B cell (primary cell): ENCODE measurements around the gene PGM2. TPM values are rescaled to one million over a fixed set of nuclear protein-coding genes. Genes with fewer than 3 reads are reported as not detected.

Experiments used
- ATAC-seq: fragments of 200-7000 bp; cut with Tn5 transposase; one replicate; pipeline ENCODE4 v1.10.0; 2021; ENCODE audit warnings: low read depth, mild to moderate bottlenecking, moderate number of reproducible peaks, moderate library complexity
- CTCF ChIA-PET: fragments of 350-600 bp; sonication (Branson Sonifier 250); formaldehyde crosslinking; loops from one replicate; lab custom pipeline; 2021; ENCODE audit warnings: antibody characterized with exemption, inconsistent platforms; lab: Charles Lee
- POLR2A ChIA-PET: fragments of 350-600 bp; sonication (Branson Sonifier 250); formaldehyde crosslinking; loops from one replicate; lab custom pipeline; 2021; ENCODE audit warnings: antibody characterized with exemption; lab: Charles Lee
- DNase-seq: peaks from one replicate; pipeline ENCODE4 v3.0.0; 2013
- H2AFZ ChIP-seq: 2 replicates; pipeline ENCODE4 v1.6.1; 2012; ENCODE audit warnings: mild to moderate bottlenecking, low read depth, low read length; ENCODE audit not compliant: insufficient read depth, poor library complexity, severe bottlenecking
- H3K27ac ChIP-seq, 2 donors: 1 replicate in 1 of 2; 2 replicates in 1 of 2; pipeline ENCODE4 v1.5.1; 2012 to 2013; ENCODE audit warnings: low read length in 2 of 2, mild to moderate bottlenecking in 2 of 2, moderate library complexity in 1 of 2
- H3K27me3 ChIP-seq, 4 experiments: fragments of 200-600 bp in 1 of 4; sonication (generic) in 1 of 4; replicated peaks in 1 of 4; 1 replicate in 2 of 4; 2 replicates in 2 of 4; pipeline versions ENCODE4 v1.6.1 to v1.7.0; 2013 to 2016; ENCODE audit warnings: low read length in 3 of 4, mild to moderate bottlenecking in 2 of 4, mixed read lengths in 1 of 4, moderate library complexity in 1 of 4; ENCODE audit not compliant: insufficient read depth in 4 of 4, control insufficient read depth in 3 of 4; ENCODE audit errors: control extremely low read depth in 1 of 4
- H3K36me3 ChIP-seq, 2 experiments: replicated peaks in 1 of 2; 1 replicate in 1 of 2; 2 replicates in 1 of 2; pipeline versions ENCODE4 v1.6.1 to v1.7.1; 2013; ENCODE audit warnings: low read length in 1 of 2; ENCODE audit not compliant: insufficient read depth in 2 of 2, control insufficient read depth in 1 of 2; ENCODE audit errors: control extremely low read depth in 1 of 2, extremely low read depth in 1 of 2
- H3K4me1 ChIP-seq, 2 donors: fragments of 200-600 bp in 1 of 2; sonication (generic) in 1 of 2; 1 replicate in 1 of 2; 2 replicates in 1 of 2; pipeline versions ENCODE4 v1.5.1 to v1.6.1; 2013 to 2017; ENCODE audit warnings: low read length in 2 of 2; ENCODE audit not compliant: control insufficient read depth in 2 of 2, insufficient read depth in 2 of 2
- H3K4me2 ChIP-seq: replicated peaks from 2 replicates; pipeline ENCODE3; 2012; ENCODE audit warnings: mild to moderate bottlenecking, low read depth, low read length; ENCODE audit not compliant: poor library complexity, severe bottlenecking
- H3K4me3 ChIP-seq, 5 experiments: fragments of 200-600 bp in 1 of 5; sonication (generic) in 1 of 5; 1 replicate in 3 of 5; 2 replicates in 2 of 5; pipeline versions ENCODE4 v1.5.1 to v1.7.0; 2011 to 2016; ENCODE audit warnings: low read length in 4 of 5, mild to moderate bottlenecking in 4 of 5, low read depth in 2 of 5, control low read depth in 1 of 5, moderate library complexity in 1 of 5; ENCODE audit not compliant: insufficient read depth in 1 of 5; ENCODE audit errors: control extremely low read depth in 1 of 5, extremely low read depth in 1 of 5
- H3K79me2 ChIP-seq: fragments of 200-600 bp; sonication (generic); one replicate; pipeline ENCODE4 v1.6.0; 2016; ENCODE audit warnings: low read length; ENCODE audit not compliant: control insufficient read depth, insufficient read depth
- H3K9ac ChIP-seq: fragments of 200-600 bp; sonication (generic); 2 replicates; pipeline ENCODE4 v1.6.1; 2017; ENCODE audit warnings: mild to moderate bottlenecking, low read length, moderate library complexity
- H3K9me3 ChIP-seq, 3 donors: one replicate each; pipeline versions ENCODE4 v1.6.1 to v1.7.1; 2013; ENCODE audit warnings: low read length in 2 of 3; ENCODE audit not compliant: control insufficient read depth in 2 of 3, insufficient read depth in 1 of 3; ENCODE audit errors: control extremely low read depth in 1 of 3
- H4K20me1 ChIP-seq: 2 replicates; pipeline ENCODE4 v1.6.0; 2012; ENCODE audit warnings: mild to moderate bottlenecking, low read length; ENCODE audit not compliant: insufficient read depth, control insufficient read depth, poor library complexity, severe bottlenecking
- H3K27ac Mint-ChIP-seq: one replicate; pipeline ENCODE4 v1.8.0; 2021; ENCODE audit warnings: mixed read lengths
- H3K27me3 Mint-ChIP-seq: one replicate; pipeline ENCODE4 v1.8.0; 2021; ENCODE audit warnings: mixed read lengths
- H3K4me1 Mint-ChIP-seq: one replicate; pipeline ENCODE4 v1.8.0; 2021; ENCODE audit warnings: mixed read lengths
- H3K4me3 Mint-ChIP-seq: one replicate; pipeline ENCODE4 v1.8.0; 2021; ENCODE audit warnings: mixed read lengths
- H3K9me3 Mint-ChIP-seq: one replicate; pipeline ENCODE4 v1.8.0; 2022; ENCODE audit warnings: mixed read lengths; ENCODE audit not compliant: insufficient read depth
- CTCF ChIP-seq: fragments of 200-600 bp; IDR thresholded peaks from one replicate; pipeline ENCODE4 v1.8.0; 2022; ENCODE audit warnings: antibody characterized with exemption, mild to moderate bottlenecking
- EZH2 ChIP-seq: IDR thresholded peaks from 2 replicates; pipeline ENCODE4 v1.6.1; 2012; ENCODE audit warnings: borderline replicate concordance, low read depth, mild to moderate bottlenecking, moderate library complexity, low read length; ENCODE audit not compliant: insufficient read depth, poor library complexity, severe bottlenecking
- WGBS: methylation state at CpG from one replicate; pipeline ENCODE4 v1.1.5; 2013; ENCODE audit warnings: missing lambda C conversion rate; ENCODE audit not compliant: insufficient coverage; 5-methylcytosine and 5-hydroxymethylcytosine counted together
- intact Hi-C: fragments of 100-400 bp; cut with micrococcal nuclease; formaldehyde crosslinking; loops from one replicate; pipeline ENCODE4 v1.10.0; 2022
- polyA plus RNA-seq: library from polyadenylated mRNA; depleted of rRNA; stranded (reverse); fragments of >200 nt; gene quantifications from 2 replicates; pipeline ENCODE4 v1.2.3, GENCODE V29; 2012
- total RNA-seq, 2 donors: library from RNA; stranded (reverse); fragments of 120-200 nt in 1 of 2; gene quantifications; 1 replicate in 1 of 2; 2 replicates in 1 of 2; pipeline versions ENCODE4 v1.2.3 to v1.2.4, GENCODE V29; 2013 to 2022

Gene PGM2
- total and polyA plus RNA-seq, 2 donors (not counting 1 experiment from before 2014, with no cell fraction given): 5.3 to 20.9 TPM

- Histone ChIP-seq H3K36me3 (peaks cover 0 to 2% of the 10 kb centered on the region in 2 experiments), H2AFZ (peak within 1 kb of the TSS; percentile 73), H3K4me1 (peaks cover 43% of the 10 kb centered on the region in 2 donors), H4K20me1 (peaks cover 11% of the 10 kb centered on the region), H3K9ac (peak within 1 kb of the TSS; percentile 79), H3K4me3 (peak within 1 kb of the TSS; percentile 72 to 96 (median 72)), H3K4me2 (peak within 1 kb of the TSS; percentile 93), H3K79me2 (peaks cover 35% of the 10 kb centered on the region), H3K27me3 (no peaks in the 10 kb centered on the region), H3K27ac (peak within 1 kb of the TSS; percentile 92 to 95), H3K9me3 (no peaks in the 10 kb centered on the region)
- Mint-ChIP-seq H3K27ac (peak within 1 kb of the TSS; percentile 98), H3K4me3 (peak within 1 kb of the TSS; percentile 91), H3K9me3 (no peaks in the 10 kb centered on the region), H3K4me1 (peaks cover 55% of the 10 kb centered on the region), H3K27me3 (no peaks in the 10 kb centered on the region)
- ATAC-seq (peak; percentile 29), DNase-seq (peak; percentile 74)
- ChIA-PET POLR2A (interaction anchor here (0.6 to 3.0 kb wide), 6 partner anchors 10 to 428 kb away, joined by 3 to 20 read pairs (median 4); partner anchors contain the start of gene PGM2), CTCF (interaction anchor here (1.8 to 4.0 kb wide), 3 partner anchors 86 to 145 kb away, joined by 4 to 23 read pairs (median 12); no protein-coding TSS in a partner anchor)
- TF ChIP-seq EZH2: no peak
- TF ChIP-seq CTCF: no peak
- intact Hi-C loops: loop anchor here (1.0 to 5.0 kb wide), 3 partner anchors 88 to 771 kb away; partner anchors contain the start of gene KLF3
- under 1% methylated on average over 41 of the region's 43 CpGs for WGBS
Measured at GRCh38 chr4:37890801-37891259, 64.3 kb downstream of the PGM2 start, which contains the start of gene TBC1D1. TSS of gene TBC1D1 (plus strand) at chr4:37891084. CDS start at chr4:37902096, 11,012 bp downstream.
